Measurements from ENCODE around the gene PCSK5. TPM values are rescaled to one million over a fixed set of nuclear protein-coding genes. Genes with fewer than 3 reads are reported as not detected.

The PCSK5 gene
- total and polyA plus RNA-seq, 7 experiments from 2014 or later, result 5.2 to 35.0 (median 19.1) TPM

- H3K4me3 ChIP-seq (ENCODE audit: low read length), result no peak overlapping the region
- peaks cover 10 to 56% (median 44%) of the 10 kb centered on the region in 5 donors for H3K36me3 Mint-ChIP-seq
- DNase-seq (no peak), ATAC-seq (no peak)
- H3K27ac Mint-ChIP-seq, result peak overlapping the region in 2 of 9 donors; percentile 42 to 62
- POLR2A ChIA-PET, result no interaction called here
- no peak overlapping the region for H3K4me3 Mint-ChIP-seq
- peaks cover 0 to 17% of the 10 kb centered on the region in 2 donors for H3K4me1 ChIP-seq (ENCODE audit: control insufficient read depth in 2 of 2, insufficient read depth in 2 of 2, low read length in 2 of 2)
- H3K27ac ChIP-seq (ENCODE audit: low read depth, low read length), result no peak overlapping the region
- H3K9me3 Mint-ChIP-seq, result no peaks in the 10 kb centered on the region
- peaks cover 6 to 61% (median 42%) of the 10 kb centered on the region in 7 donors for H3K4me1 Mint-ChIP-seq
- intact Hi-C loops (cut with micrococcal nuclease), result loop anchor here in 1 of 2 donors (2.0 kb wide), 1 partner anchor 13 kb away; no protein-coding TSS in a partner anchor
- H3K27me3 ChIP-seq (ENCODE audit: control insufficient read depth in 2 of 2, insufficient read depth in 2 of 2, low read length in 2 of 2), result no peaks in the 10 kb centered on the region
- H3K9me3 ChIP-seq (ENCODE audit: control insufficient read depth in 2 of 3, low read length in 3 of 3), result no peaks in the 10 kb centered on the region
- no peaks in the 10 kb centered on the region for H3K27me3 Mint-ChIP-seq
- CTCF ChIA-PET, result no interaction called here
- H3K36me3 ChIP-seq (ENCODE audit: control insufficient read depth in 2 of 3, insufficient read depth in 3 of 3, low read length in 3 of 3), result peaks cover 0 to 13% (median 0%) of the 10 kb centered on the region in 3 experiments
Measured at GRCh38 chr9:76037587-76038225, 147.2 kb downstream of the PCSK5 start.

DNA sequence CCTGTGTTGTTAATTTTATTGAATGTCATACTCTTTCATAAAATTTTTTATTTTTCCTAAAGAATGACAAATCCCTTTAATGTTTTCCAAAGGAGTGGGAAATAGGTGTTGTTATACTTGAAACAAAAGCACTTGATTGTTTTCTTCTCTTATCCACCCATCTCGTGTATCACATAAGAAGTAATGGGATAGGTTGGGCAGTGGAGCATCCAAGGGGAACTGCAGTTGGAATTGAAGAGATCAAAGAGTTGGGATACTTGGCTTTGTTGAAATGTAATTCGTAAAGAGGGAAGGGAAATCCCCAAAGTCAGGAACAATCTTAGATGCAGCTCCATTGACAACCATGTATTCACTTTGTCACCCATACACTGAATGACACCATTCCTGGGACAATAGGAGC is 148.0 kb downstream of the PCSK5 start:
- peaks cover 10 to 58% (median 46%) of the 10 kb centered on the region in 5 donors for H3K36me3 Mint-ChIP-seq
- H3K36me3 ChIP-seq (ENCODE audit: control insufficient read depth in 2 of 3, insufficient read depth in 3 of 3, low read length in 3 of 3), result peaks cover 0 to 13% (median 0%) of the 10 kb centered on the region in 3 experiments
- peaks cover 0 to 10% of the 10 kb centered on the region in 2 donors for H3K4me1 ChIP-seq (ENCODE audit: control insufficient read depth in 2 of 2, insufficient read depth in 2 of 2, low read length in 2 of 2)
- H3K4me3 Mint-ChIP-seq, result no peak overlapping the region
- no peaks in the 10 kb centered on the region for H3K27me3 Mint-ChIP-seq
- peak overlapping the region in 2 of 9 donors; percentile 42 to 62 for H3K27ac Mint-ChIP-seq
- DNase-seq (no peak), ATAC-seq (no peak)
- H3K4me1 Mint-ChIP-seq, result peaks cover 3 to 57% (median 35%) of the 10 kb centered on the region in 7 donors
- H3K27ac ChIP-seq (ENCODE audit: low read depth, low read length), result no peak overlapping the region
- no peaks in the 10 kb centered on the region for H3K9me3 ChIP-seq (ENCODE audit: control insufficient read depth in 2 of 3, low read length in 3 of 3)
- no peaks in the 10 kb centered on the region for H3K9me3 Mint-ChIP-seq
- CTCF ChIA-PET, result no interaction called here
- H3K27me3 ChIP-seq (ENCODE audit: control insufficient read depth in 2 of 2, insufficient read depth in 2 of 2, low read length in 2 of 2), result no peaks in the 10 kb centered on the region
- POLR2A ChIA-PET, result no interaction called here
- H3K4me3 ChIP-seq (ENCODE audit: low read length), result no peak overlapping the region
- intact Hi-C loops (cut with micrococcal nuclease), result no loop called here

DNA sequence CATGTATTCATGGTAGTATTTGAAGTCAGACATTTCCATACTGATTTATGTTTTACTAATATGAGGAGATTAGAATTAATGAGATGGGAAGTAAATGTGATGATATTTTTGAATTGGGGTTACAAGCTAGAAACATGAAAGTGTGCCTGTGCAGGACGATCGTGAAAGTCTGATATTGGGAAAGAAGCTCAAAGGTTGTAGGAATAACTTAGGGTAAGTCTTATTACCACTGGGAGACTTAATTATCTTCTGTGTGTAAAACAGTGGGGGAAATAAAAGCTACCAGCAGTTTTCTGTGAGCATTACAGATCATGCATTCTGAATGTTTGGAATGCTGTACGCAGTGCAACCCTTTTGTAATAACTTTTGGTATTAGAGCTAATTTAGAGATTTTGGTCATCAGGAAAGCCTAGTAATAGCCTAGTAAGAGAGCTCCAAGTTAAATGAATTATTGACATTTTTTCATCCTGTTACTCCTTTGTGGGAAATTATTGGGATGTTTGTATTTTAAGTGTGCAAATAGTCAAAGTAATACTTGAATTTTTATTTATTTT is 153.9 kb downstream of the PCSK5 start:
- no peaks in the 10 kb centered on the region for H3K9me3 ChIP-seq (ENCODE audit: control insufficient read depth in 2 of 3, low read length in 3 of 3)
- H3K36me3 ChIP-seq (ENCODE audit: control insufficient read depth in 2 of 3, insufficient read depth in 3 of 3, low read length in 3 of 3), result peaks cover 0 to 5% (median 0%) of the 10 kb centered on the region in 3 experiments
- H3K36me3 Mint-ChIP-seq, result peaks cover 4 to 45% (median 33%) of the 10 kb centered on the region in 5 donors
- no peak overlapping the region for H3K27ac ChIP-seq (ENCODE audit: low read depth, low read length)
- H3K4me3 Mint-ChIP-seq, result no peak overlapping the region
- no peak overlapping the region for H3K4me3 ChIP-seq (ENCODE audit: low read length)
- CTCF ChIA-PET, result interaction anchor here (0.6 to 0.7 kb wide), 2 partner anchors 14 to 34 kb away, joined by 3 read pairs; no protein-coding TSS in a partner anchor
- intact Hi-C loops (cut with micrococcal nuclease), result no loop called here
- H3K4me1 Mint-ChIP-seq, result peaks cover 0 to 30% (median 13%) of the 10 kb centered on the region in 7 donors
- POLR2A ChIA-PET, result interaction anchor here (0.6 kb wide), 1 partner anchor 36 kb away, joined by 3 read pairs; no protein-coding TSS in a partner anchor
- DNase-seq (no peak), ATAC-seq (no peak)
- no peaks in the 10 kb centered on the region for H3K9me3 Mint-ChIP-seq
- H3K27ac Mint-ChIP-seq, result peak overlapping the region in 3 of 9 donors; percentile 0 to 7 (median 2)
- no peaks in the 10 kb centered on the region for H3K27me3 ChIP-seq (ENCODE audit: control insufficient read depth in 2 of 2, insufficient read depth in 2 of 2, low read length in 2 of 2)
- no peaks in the 10 kb centered on the region for H3K4me1 ChIP-seq (ENCODE audit: control insufficient read depth in 2 of 2, insufficient read depth in 2 of 2, low read length in 2 of 2)
- no peaks in the 10 kb centered on the region for H3K27me3 Mint-ChIP-seq

DNA sequence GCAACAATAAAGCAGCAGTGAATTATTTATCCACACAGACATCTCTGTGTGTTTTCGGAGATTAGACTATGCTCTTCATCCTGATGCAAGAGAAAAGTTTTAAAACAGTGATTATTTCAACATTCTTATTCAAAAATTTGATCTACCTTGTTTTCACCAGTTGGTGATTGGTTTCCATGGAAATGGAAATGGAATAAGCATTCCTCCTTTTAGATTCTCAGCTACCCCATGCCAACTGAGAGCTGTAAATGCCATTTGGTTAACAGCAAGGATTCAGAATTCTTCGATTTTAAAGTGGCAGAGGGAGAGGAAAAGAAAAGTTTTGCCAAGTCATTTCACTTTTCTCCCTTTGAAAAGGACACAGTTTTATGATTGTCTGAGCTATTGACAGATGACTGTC is 154.7 kb downstream of the PCSK5 start:
- no peak overlapping the region for H3K4me3 Mint-ChIP-seq
- Histone ChIP-seq H3K36me3 (ENCODE audit: control insufficient read depth in 2 of 3, insufficient read depth in 3 of 3, low read length in 3 of 3) (peaks cover 0 to 5% (median 0%) of the 10 kb centered on the region in 3 experiments), H3K27me3 (ENCODE audit: control insufficient read depth in 2 of 2, insufficient read depth in 2 of 2, low read length in 2 of 2) (no peaks in the 10 kb centered on the region), H3K4me3 (ENCODE audit: low read length) (no peak overlapping the region), H3K27ac (ENCODE audit: low read depth, low read length) (no peak overlapping the region), H3K4me1 (ENCODE audit: control insufficient read depth in 2 of 2, insufficient read depth in 2 of 2, low read length in 2 of 2) (no peaks in the 10 kb centered on the region), H3K9me3 (ENCODE audit: control insufficient read depth in 2 of 3, low read length in 3 of 3) (no peaks in the 10 kb centered on the region)
- ChIA-PET POLR2A (no interaction called here), CTCF (interaction anchor here (0.7 kb wide), 1 partner anchor 941 kb away, joined by 3 read pairs; no protein-coding TSS in a partner anchor)
- peaks cover 0 to 28% (median 10%) of the 10 kb centered on the region in 7 donors for H3K4me1 Mint-ChIP-seq
- no peaks in the 10 kb centered on the region for H3K27me3 Mint-ChIP-seq
- peaks cover 3 to 42% (median 25%) of the 10 kb centered on the region in 5 donors for H3K36me3 Mint-ChIP-seq
- intact Hi-C loops (cut with micrococcal nuclease), result no loop called here
- H3K9me3 Mint-ChIP-seq, result no peaks in the 10 kb centered on the region
- no peak overlapping the region for H3K27ac Mint-ChIP-seq
- ATAC-seq, result no peak
- DNase-seq, result no peak

DNA sequence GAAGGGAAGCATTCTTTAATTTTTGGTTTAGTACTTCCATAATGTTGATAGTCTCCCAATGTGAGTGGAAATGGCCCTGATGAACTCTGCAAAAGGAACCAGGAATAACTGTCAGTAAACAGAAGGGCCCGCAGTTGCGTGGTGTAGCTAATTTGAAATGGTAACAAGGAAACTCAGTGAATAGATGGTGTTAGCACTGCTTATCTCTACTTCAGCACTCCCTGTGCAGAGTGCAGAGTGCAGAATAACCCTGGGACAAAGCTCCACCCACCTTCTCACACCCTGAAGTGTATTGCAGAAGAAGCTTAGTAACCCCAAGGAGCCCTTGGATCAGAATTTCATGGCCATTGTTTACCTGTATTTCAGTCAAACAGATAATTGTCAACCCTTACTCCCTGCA is 158.9 kb downstream of the PCSK5 start:
- H3K36me3 ChIP-seq (ENCODE audit: control insufficient read depth in 2 of 3, insufficient read depth in 3 of 3, low read length in 3 of 3), result no peaks in the 10 kb centered on the region
- DNase-seq (no peak), ATAC-seq (no peak)
- Mint-ChIP-seq H3K9me3 (peaks cover under 1 to 16% (median 7%) of the 10 kb centered on the region in 11 donors), H3K27me3 (no peaks in the 10 kb centered on the region), H3K4me3 (no peak overlapping the region), H3K36me3 (peaks cover 7 to 55% (median 47%) of the 10 kb centered on the region in 5 donors), H3K27ac (no peak overlapping the region), H3K4me1 (peaks cover 0 to 40% (median 12%) of the 10 kb centered on the region in 7 donors)
- no peak overlapping the region for H3K4me3 ChIP-seq (ENCODE audit: low read length)
- no peaks in the 10 kb centered on the region for H3K27me3 ChIP-seq (ENCODE audit: control insufficient read depth in 2 of 2, insufficient read depth in 2 of 2, low read length in 2 of 2)
- H3K27ac ChIP-seq (ENCODE audit: low read depth, low read length), result no peak overlapping the region
- no peaks in the 10 kb centered on the region for H3K9me3 ChIP-seq (ENCODE audit: control insufficient read depth in 2 of 3, low read length in 3 of 3)
- no peaks in the 10 kb centered on the region for H3K4me1 ChIP-seq (ENCODE audit: control insufficient read depth in 2 of 2, insufficient read depth in 2 of 2, low read length in 2 of 2)
- ChIA-PET CTCF (no interaction called here), POLR2A (no interaction called here)
- intact Hi-C loops (cut with micrococcal nuclease), result no loop called here

- Histone ChIP-seq H3K9me3 (ENCODE audit: control insufficient read depth in 2 of 3, low read length in 3 of 3) (no peaks in the 10 kb centered on the region), H3K27ac (ENCODE audit: low read depth, low read length) (no peak overlapping the region), H3K4me3 (ENCODE audit: low read length) (no peak overlapping the region), H3K27me3 (ENCODE audit: control insufficient read depth in 2 of 2, insufficient read depth in 2 of 2, low read length in 2 of 2) (no peaks in the 10 kb centered on the region), H3K36me3 (ENCODE audit: control insufficient read depth in 2 of 3, insufficient read depth in 3 of 3, low read length in 3 of 3) (peaks cover 0 to 5% (median 4%) of the 10 kb centered on the region in 3 experiments), H3K4me1 (ENCODE audit: control insufficient read depth in 2 of 2, insufficient read depth in 2 of 2, low read length in 2 of 2) (no peaks in the 10 kb centered on the region)
- ChIA-PET POLR2A (interaction anchor here (0.7 kb wide), 1 partner anchor 129 kb away, joined by 3 read pairs; no protein-coding TSS in a partner anchor), CTCF (interaction anchor here (0.6 to 1.2 kb wide), 2 partner anchors 18 to 25 kb away, joined by 3 to 4 read pairs; no protein-coding TSS in a partner anchor)
- ATAC-seq (no peak), DNase-seq (no peak)
- H3K4me3 Mint-ChIP-seq, result no peak overlapping the region
- intact Hi-C loops (cut with micrococcal nuclease), result no loop called here
- peaks cover 4 to 57% (median 39%) of the 10 kb centered on the region in 5 donors for H3K36me3 Mint-ChIP-seq
- H3K27me3 Mint-ChIP-seq, result no peaks in the 10 kb centered on the region
- H3K4me1 Mint-ChIP-seq, result peaks cover 0 to 14% (median 10%) of the 10 kb centered on the region in 7 donors
- no peak overlapping the region for H3K27ac Mint-ChIP-seq
- H3K9me3 Mint-ChIP-seq, result peaks cover 0 to 5% (median 2%) of the 10 kb centered on the region in 11 donors
Measured at GRCh38 chr9:76067696-76068095, 177.2 kb downstream of the PCSK5 start.

All from naive thymus-derived CD4-positive, alpha-beta T cell (primary cell).